ENCODE data around the gene OR52B2.

The OR52B2 gene

GRCh38 chr11:6197466-6198200 lies 27.5 kb upstream of the OR52B2 start:
- Histone ChIP-seq H3K4me3 (ENCODE audit: low read length) (no peak overlapping the region), H4K20me1 (ENCODE audit: insufficient read depth, low read length) (no peaks in the 10 kb centered on the region), H3K9me3 (replicated peaks; ENCODE audit: insufficient read depth, low read length) (no peaks in the 10 kb centered on the region), H3K9ac (ENCODE audit: low read length) (no peak overlapping the region), H3K27me3 (replicated peaks; ENCODE audit: insufficient read depth, low read length) (no peaks in the 10 kb centered on the region), H3K27ac (ENCODE audit: low read length) (no peak overlapping the region), H3K79me2 (ENCODE audit: low read length) (no peaks in the 10 kb centered on the region), H3K36me3 (replicated peaks; ENCODE audit: insufficient read depth, low read length) (no peaks in the 10 kb centered on the region), H3F3A (ENCODE audit: insufficient read depth, low read length) (no peaks in the 10 kb centered on the region), H3K4me1 (ENCODE audit: low read length) (peaks cover 3% of the 10 kb centered on the region), H3K9me2 (replicated peaks; ENCODE audit: insufficient read depth, low read length) (no peaks in the 10 kb centered on the region), H2AFZ (ENCODE audit: low read length) (no peak overlapping the region), H3K4me2 (ENCODE audit: low read depth, low read length) (no peak overlapping the region)
- TF ChIP-seq EZH2 (optimal IDR thresholded peaks at IDR 0.05; ENCODE audit: low read depth, low read length) = no peak
- TF ChIP-seq, protein P1, sequence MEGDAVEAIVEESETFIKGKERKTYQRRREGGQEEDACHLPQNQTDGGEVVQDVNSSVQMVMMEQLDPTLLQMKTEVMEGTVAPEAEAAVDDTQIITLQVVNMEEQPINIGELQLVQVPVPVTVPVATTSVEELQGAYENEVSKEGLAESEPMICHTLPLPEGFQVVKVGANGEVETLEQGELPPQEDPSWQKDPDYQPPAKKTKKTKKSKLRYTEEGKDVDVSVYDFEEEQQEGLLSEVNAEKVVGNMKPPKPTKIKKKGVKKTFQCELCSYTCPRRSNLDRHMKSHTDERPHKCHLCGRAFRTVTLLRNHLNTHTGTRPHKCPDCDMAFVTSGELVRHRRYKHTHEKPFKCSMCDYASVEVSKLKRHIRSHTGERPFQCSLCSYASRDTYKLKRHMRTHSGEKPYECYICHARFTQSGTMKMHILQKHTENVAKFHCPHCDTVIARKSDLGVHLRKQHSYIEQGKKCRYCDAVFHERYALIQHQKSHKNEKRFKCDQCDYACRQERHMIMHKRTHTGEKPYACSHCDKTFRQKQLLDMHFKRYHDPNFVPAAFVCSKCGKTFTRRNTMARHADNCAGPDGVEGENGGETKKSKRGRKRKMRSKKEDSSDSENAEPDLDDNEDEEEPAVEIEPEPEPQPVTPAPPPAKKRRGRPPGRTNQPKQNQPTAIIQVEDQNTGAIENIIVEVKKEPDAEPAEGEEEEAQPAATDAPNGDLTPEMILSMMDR (IDR thresholded peaks at IDR 0.05; ENCODE audit: low read length) = no peak
- no peak for TF ChIP-seq EZH2phosphoT487 (IDR thresholded peaks at IDR 0.05; ENCODE audit: low read length)
- DNase-seq = no peak

GRCh38 chr11:6196396-6196795 lies 26.3 kb upstream of the OR52B2 start:
- DNase-seq = no peak
- Histone ChIP-seq H3K27ac (ENCODE audit: low read length) (no peak overlapping the region), H3K9me3 (replicated peaks; ENCODE audit: insufficient read depth, low read length) (no peaks in the 10 kb centered on the region), H3F3A (ENCODE audit: insufficient read depth, low read length) (no peaks in the 10 kb centered on the region), H3K9me2 (replicated peaks; ENCODE audit: insufficient read depth, low read length) (no peaks in the 10 kb centered on the region), H3K27me3 (replicated peaks; ENCODE audit: insufficient read depth, low read length) (no peaks in the 10 kb centered on the region), H4K20me1 (ENCODE audit: insufficient read depth, low read length) (no peaks in the 10 kb centered on the region), H3K36me3 (replicated peaks; ENCODE audit: insufficient read depth, low read length) (no peaks in the 10 kb centered on the region), H2AFZ (ENCODE audit: low read length) (no peak overlapping the region), H3K4me2 (ENCODE audit: low read depth, low read length) (no peak overlapping the region), H3K79me2 (ENCODE audit: low read length) (no peaks in the 10 kb centered on the region), H3K9ac (ENCODE audit: low read length) (no peak overlapping the region), H3K4me3 (ENCODE audit: low read length) (no peak overlapping the region), H3K4me1 (ENCODE audit: low read length) (no peaks in the 10 kb centered on the region)
- TF ChIP-seq EZH2phosphoT487 (IDR thresholded peaks at IDR 0.05; ENCODE audit: low read length) = no peak
- TF ChIP-seq EZH2 (optimal IDR thresholded peaks at IDR 0.05; ENCODE audit: low read depth, low read length) = no peak
- TF ChIP-seq, protein P1 (IDR thresholded peaks at IDR 0.05; ENCODE audit: low read length) = no peak

- TF ChIP-seq, protein P1 (IDR thresholded peaks at IDR 0.05; ENCODE audit: low read length) = no peak
- TF ChIP-seq EZH2phosphoT487 (IDR thresholded peaks at IDR 0.05; ENCODE audit: low read length) (no peak), EZH2 (optimal IDR thresholded peaks at IDR 0.05; ENCODE audit: low read depth, low read length) (no peak)
- DNase-seq = no peak
- H3K27ac ChIP-seq (ENCODE audit: low read length) = no peak overlapping the region
Measured at GRCh38 chr11:6194065-6194581, 24.0 kb upstream of the OR52B2 start.

More at GRCh38 chr11:6194065-6194581, 24.0 kb upstream of the OR52B2 start:
- Histone ChIP-seq H4K20me1 (ENCODE audit: insufficient read depth, low read length) (no peaks in the 10 kb centered on the region), H3K4me1 (ENCODE audit: low read length) (no peaks in the 10 kb centered on the region), H3K9ac (ENCODE audit: low read length) (no peak overlapping the region), H3K36me3 (replicated peaks; ENCODE audit: insufficient read depth, low read length) (no peaks in the 10 kb centered on the region), H3K4me2 (ENCODE audit: low read depth, low read length) (no peak overlapping the region), H3K79me2 (ENCODE audit: low read length) (no peaks in the 10 kb centered on the region), H3K27me3 (replicated peaks; ENCODE audit: insufficient read depth, low read length) (no peaks in the 10 kb centered on the region), H3K4me3 (ENCODE audit: low read length) (no peak overlapping the region), H3F3A (ENCODE audit: insufficient read depth, low read length) (no peaks in the 10 kb centered on the region), H2AFZ (ENCODE audit: low read length) (no peak overlapping the region), H3K9me3 (replicated peaks; ENCODE audit: insufficient read depth, low read length) (no peaks in the 10 kb centered on the region), H3K9me2 (replicated peaks; ENCODE audit: insufficient read depth, low read length) (no peaks in the 10 kb centered on the region)
